Measurements from ENCODE around the gene MAOA.
A peak's percentile ranks its signal among the peaks of the same experiment; 100 is the strongest.

Gene MAOA

GRCh38 chrX:43643662-43644061 is 12.4 kb upstream of the MAOA start:
- TF ChIP-seq CTCF (IDR thresholded peaks at IDR 0.05; ENCODE audit: borderline replicate concordance, insufficient read depth, low read depth, low read length) = no peak
- H3K4me3 ChIP-seq (ENCODE audit: low read depth, low read length) = no peak overlapping the region

- TF ChIP-seq CTCF (IDR thresholded peaks at IDR 0.05; ENCODE audit: borderline replicate concordance, insufficient read depth, low read depth, low read length) = no peak
- no peak overlapping the region for H3K4me3 ChIP-seq (ENCODE audit: low read depth, low read length)
Observed at GRCh38 chrX:43644124-43644701, 11.9 kb upstream of the MAOA start.

- no peak for TF ChIP-seq CTCF (IDR thresholded peaks at IDR 0.05; ENCODE audit: borderline replicate concordance, insufficient read depth, low read depth, low read length)
- H3K4me3 ChIP-seq (ENCODE audit: low read depth, low read length) = no peak overlapping the region
Observed at GRCh38 chrX:43646800-43647199, 9.3 kb upstream of the MAOA start.

- no peak for TF ChIP-seq CTCF (IDR thresholded peaks at IDR 0.05; ENCODE audit: borderline replicate concordance, insufficient read depth, low read depth, low read length)
- peak overlapping the region; percentile 41 for H3K4me3 ChIP-seq (ENCODE audit: low read depth, low read length)
Observed at GRCh38 chrX:43654431-43655150, 1.5 kb upstream of the MAOA start.

- no peak for TF ChIP-seq CTCF (IDR thresholded peaks at IDR 0.05; ENCODE audit: borderline replicate concordance, insufficient read depth, low read depth, low read length)
- peak overlapping the region; percentile 41 for H3K4me3 ChIP-seq (ENCODE audit: low read depth, low read length)
Observed at GRCh38 chrX:43655151-43656004, 721 bp upstream of the MAOA start.

GRCh38 chrX:43657671-43658070 is 1.6 kb downstream of the MAOA start:
- H3K4me3 ChIP-seq (ENCODE audit: low read depth, low read length) = no peak overlapping the region
- TF ChIP-seq CTCF (IDR thresholded peaks at IDR 0.05; ENCODE audit: borderline replicate concordance, insufficient read depth, low read depth, low read length) = no peak
